GM21786 (cell line): ENCODE results near the gene TMEM231.
"Not testable (repeated sequence)": the region's sequence is repeated elsewhere in the genome, so short reads cannot be mapped to it uniquely, and the experiment has no call there.

ENCODE experiments used
- ATAC-seq: cut with Tn5 transposase; IDR thresholded peaks from one replicate; pipeline ENCODE4 v1.9.1; 2021; ENCODE audit not compliant: unreplicated experiment

Gene TMEM231

DNA sequence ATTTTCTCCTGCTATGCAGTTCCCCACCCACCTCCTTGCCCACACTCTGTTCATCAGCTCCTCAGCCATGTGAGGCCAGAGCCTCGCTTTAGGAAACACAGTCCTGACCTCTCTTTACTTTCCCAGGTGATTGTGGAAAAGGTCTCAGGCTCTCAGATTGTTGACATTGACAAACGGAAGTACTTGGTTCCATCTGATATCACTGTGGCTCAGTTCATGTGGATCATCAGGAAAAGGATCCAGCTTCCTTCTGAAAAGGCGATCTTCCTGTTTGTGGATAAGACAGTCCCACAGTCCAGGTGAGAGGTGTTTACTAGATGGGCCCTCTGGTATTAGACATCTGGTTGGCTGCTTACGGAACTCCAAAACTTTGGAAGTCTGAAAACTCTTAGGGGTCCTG, 11.9 kb upstream of the TMEM231 start:
- ATAC-seq, result no peak

DNA sequence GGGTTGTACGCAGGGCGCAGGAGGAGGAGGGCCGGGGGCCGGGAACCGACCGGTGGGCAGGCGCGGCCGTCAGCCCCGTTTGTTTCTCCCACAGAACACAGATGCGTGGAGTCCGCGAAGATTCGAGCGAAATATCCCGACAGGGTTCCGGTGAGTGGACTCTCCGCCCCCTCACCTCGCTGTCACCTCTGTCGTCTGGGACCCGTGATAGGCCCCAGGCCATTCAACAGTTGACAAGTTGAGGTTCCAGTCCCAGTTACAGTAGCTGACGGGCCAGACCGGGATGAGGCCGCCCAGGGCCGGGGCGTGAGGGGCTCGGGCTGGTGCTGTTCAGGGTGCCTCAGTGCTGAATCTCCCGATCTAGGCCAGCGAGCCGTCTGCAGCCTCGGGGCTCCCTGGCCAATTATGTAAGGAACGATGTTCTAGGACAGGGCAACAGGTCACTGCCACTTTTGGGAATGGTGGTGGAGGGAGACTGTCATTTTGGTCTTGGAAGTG, 10.8 kb upstream of the TMEM231 start:
- no peak for ATAC-seq

DNA sequence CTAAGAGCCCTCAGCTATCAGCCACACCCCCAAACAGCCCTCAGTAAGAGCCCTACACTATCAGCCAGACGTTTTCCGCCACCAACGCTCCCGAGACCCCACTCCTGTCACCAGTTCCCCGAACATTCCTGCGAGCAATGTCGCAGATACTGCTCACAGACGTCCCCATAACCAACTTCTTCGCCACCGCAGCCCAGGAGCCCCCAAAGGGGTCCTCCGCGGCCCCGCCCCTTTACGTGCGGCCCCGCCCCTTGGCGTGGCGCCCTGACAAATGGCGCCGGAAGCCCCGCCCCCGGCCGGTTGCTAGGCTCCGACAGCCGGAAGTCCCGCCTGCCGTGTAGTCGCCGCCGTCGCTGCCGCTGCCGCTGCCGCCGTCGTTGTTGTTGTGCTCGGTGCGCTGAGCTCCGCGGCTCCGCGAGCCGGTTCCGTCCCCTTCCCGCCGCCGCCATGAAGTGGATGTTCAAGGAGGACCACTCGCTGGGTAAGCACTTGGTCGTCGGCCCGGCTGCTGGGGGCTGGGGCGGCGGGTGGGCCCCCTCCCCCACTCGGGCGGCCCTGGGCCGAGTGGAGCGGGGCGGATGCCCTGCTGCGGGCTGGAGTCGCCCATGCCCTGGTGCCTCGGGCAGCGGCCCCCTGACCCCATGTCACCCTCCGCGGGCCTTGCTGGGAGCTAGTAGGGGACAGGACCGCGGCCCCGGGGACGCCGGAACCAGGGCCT, 10.1 kb upstream of the TMEM231 start, which contains the start of gene GABARAPL2:
GABARAPL2 (plus strand) TSS at position 340 of the 718 bp plus-strand sequence; CDS start at position 448, 108 bp downstream.
- ATAC-seq, result peak; percentile 58

DNA sequence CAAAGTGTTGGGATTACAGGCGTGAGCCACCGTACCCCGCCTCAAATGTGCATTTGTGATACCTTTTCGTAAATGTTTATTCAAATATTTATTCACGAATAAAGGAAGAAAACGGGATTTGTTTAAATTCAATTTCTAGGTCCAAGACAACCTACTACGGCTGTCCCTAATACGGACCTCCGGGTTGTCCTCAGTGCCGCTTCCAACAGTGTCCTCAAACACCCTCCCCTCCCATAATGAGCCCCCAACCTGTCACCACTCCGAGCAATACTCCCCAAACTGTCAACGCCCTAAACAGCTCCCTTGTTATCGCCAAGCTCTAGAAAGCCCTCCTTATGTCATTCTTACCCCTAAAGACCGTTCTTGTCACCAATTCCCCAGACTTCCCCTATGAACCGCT, 9.6 kb upstream of the TMEM231 start:
- ATAC-seq, result peak; percentile 2

DNA sequence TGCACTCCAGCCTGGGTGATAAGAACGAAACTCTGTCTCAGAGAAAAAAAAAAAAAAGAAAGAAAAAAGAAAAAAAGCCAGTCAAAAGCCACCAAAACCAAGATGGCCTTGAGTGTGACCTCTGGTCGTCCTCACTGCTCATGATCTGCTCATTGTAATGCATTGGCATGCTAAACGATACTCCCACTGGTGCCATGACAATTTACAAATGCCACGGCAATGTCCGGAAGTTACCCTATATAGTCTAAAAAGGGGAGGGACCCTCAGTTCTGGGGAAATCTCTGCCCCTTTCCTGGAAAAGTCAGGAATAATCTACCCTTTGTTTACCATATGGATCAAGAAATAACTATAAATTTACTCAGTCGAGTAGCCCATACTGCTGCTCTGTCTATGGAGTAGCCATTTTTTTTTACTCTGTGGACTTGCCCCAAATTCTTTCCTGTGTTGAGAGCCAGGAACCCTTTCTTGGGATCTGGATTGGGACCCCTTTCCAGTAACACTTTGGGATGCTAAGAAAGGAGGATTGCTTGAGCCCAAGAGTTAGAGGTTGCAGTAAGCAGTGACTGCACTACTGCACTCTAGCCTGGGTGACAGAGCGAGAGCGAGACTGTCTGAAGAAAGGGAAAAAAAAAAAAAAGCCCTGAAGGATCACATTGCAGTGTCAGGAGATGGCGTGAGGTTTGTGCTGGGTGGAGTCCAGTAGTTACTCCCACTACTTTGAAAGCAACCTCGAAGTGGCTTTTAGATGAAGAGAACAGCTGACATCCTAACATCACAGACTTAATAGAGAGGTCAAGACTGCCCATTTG, 3.7 kb upstream of the TMEM231 start:
- no peak for ATAC-seq

DNA sequence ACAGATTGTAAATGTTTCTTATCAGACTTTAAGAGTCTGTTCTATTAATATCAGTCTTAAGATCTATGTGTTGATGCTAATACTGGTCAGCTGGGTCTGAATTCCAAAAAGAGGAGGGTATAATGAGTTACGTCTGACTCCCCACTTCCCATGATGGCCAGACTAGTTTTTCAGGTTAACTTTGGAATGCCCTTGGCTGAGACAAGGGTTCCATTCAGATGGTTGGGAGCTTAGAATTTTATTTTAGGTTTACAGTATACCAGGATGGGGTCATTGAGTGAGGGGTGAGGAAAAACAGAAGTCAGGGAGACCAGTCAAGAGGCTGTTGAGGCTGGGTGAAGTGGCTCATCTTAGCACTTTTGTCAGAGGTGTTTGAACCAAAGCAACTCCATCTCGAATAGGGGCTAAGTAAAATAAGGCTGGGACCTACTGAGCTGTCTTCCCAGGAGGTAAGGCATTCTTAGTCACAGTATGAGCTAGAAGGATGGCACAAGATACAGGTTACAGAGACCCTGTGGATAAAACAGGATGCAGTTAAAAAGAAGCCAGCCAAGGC, 2.9 kb upstream of the TMEM231 start:
- ATAC-seq, result no peak

DNA sequence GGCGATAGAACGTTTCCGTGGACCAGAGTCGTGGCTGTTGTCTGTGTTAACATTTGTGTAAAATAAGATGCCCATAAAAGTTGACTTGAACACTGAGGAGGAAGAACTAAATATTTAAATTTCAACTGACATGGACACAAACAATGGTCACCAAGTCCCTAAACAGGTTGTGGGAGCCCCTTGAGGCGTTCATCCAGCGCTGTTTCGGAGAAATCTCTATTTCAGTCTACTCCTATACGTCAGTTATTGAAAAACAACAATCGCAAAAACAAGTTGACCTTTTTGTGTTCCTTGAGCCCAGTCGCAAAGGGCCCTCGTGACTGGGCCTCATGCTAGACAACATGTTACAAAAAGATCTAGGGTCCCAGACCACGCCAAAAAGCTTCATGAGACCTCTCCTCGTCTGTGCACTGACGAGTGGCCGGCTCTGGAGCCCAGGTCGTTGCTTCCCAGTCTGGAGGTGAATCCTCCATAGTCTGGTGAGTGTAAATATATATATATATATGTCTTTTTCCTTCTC, 439 bp upstream of the TMEM231 start:
- no peak for ATAC-seq

DNA sequence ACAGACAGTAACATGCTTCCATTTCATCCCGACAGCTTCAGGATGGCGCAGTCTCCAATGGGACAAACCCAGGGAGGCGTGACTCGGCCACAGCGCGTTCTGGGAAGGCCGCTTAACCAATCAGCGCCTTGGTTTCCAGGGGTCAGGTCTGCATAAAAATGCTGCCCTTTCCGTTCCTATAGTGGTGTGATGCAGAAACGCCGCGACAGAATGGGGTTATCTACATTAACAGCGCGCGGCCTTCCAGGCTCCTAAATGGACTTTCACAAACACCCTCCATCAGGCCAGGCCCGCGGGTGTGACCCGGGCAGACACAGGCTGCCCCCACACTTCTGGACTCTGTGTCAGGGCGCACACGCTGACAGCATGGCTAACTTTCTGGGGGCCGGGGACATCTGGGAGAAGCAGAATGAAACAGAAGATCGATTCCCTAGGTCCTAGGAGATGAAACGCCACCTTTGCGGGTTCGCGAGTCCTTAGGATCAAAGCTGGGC, 792 bp downstream of the TMEM231 start:
- ATAC-seq, result no peak

DNA sequence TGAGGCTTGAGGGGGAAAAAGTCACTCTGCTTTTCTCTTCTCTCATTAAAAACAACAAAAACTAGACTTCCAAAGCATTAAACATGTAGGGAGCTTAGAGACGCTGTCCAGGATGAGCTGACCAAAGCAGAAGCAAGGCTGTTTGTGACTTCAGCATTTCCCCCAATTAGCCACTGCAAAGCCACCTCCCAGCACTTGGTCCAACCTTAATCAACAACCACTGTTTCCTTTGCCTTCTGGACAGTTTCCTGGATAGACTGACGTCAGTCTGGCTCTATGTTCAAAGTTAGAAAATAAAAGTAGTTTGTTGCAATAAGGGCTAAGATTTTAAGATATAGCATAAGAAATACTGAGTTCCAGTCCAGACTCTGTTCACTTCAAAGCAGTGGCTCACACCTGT, 3.1 kb downstream of the TMEM231 start:
- ATAC-seq, result no peak

DNA sequence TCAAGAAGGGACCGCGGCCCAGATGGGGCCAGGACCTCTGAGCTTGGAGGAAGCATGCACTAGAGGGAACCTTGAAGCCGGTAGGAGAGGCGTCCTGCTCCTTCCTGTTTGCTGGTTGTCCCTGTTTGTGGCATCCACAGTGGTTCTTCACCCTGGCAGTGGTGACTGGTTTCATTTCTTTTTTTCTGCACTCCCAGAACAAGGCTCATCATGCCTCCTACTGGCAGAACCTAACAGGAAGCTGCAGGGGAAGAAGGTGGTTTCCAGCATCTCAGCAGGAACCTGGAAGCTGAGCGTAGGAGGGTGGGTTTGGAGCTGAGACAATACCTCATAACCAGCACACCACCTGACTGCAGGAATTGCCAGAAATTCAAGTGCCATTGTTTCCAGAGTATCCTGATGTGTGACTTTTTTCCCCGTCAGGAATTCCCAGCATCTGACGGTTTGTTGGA, 5.8 kb downstream of the TMEM231 start:
- peak; percentile 82 for ATAC-seq

DNA sequence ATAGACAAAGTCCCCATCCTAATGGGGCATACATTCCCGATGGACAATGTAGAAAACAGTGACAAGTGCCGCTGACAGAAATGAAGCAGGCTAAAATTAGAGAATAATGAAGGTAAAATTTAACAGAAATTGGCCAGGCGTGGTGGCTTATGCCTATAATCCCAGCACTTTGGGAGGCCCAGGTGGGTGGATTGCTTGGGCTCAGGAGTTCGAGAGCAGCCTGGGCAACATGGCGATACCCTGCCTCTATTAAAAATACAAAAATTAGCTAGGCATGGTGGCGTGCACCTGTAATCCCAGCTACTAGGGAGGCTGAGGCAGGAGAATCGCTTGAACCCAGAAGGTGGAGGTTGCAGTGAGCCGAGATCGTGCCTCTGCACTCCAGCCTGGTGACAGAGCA, 7.6 kb downstream of the TMEM231 start:
- not testable (repeated sequence) for ATAC-seq

DNA sequence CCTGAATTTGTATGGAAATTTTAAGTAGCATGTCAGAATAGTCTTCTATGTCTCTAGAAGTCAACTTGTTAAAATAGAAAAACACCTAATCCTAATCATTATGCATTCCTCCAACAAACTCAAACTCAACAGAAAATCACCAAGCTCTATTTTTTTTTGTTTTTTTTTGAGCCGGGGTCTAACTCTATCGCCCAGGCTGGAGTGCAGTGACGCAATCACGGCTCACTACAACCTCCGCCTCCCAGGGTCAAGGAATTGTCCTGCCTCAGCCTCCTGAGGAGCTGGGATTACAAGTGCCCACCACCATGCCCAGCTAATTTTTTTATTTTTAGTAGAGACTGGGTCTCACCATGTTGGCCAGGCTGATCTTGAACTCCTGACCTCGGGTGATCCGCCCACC, 9.8 kb downstream of the TMEM231 start:
- ATAC-seq, result no peak

DNA sequence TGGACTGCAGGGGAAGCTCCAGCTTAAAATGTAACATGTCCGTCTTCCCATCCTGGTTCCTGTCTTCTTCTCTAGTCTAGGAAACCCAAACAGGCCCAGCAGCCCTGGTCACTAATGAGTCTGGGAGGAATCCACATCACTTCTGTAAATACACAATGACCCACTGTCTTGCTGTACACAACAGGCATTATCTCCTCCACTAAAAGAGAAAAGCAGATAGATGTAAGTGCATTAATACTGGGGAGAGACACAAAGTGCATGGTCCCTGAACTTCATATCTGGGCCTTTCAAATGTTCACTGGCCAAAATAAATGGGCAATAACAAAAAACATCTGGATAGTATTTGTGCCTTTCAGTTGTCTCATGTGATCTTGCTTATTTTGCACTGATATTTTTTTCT, 10.2 kb downstream of the TMEM231 start:
- not testable (repeated sequence) for ATAC-seq

DNA sequence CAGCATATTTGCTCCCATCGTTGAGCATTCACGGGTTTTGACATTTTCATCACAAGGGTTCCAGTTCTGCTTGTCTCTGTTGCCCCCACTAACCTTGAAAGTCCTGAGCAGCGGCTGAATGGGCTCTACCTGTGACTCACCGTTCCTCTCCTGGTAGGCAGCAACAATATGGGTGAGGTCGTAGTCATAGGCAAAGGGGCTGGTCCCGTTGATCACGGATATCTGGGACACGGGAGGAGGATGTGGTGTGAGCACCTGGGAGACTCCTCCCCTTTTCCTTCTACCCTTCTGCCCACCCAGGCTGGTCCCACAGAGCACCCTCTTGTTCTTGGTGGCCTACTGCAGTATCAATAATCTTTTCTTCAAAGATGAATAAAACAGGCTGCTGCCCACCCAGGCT, 13.6 kb downstream of the TMEM231 start:
- not testable (repeated sequence) for ATAC-seq

DNA sequence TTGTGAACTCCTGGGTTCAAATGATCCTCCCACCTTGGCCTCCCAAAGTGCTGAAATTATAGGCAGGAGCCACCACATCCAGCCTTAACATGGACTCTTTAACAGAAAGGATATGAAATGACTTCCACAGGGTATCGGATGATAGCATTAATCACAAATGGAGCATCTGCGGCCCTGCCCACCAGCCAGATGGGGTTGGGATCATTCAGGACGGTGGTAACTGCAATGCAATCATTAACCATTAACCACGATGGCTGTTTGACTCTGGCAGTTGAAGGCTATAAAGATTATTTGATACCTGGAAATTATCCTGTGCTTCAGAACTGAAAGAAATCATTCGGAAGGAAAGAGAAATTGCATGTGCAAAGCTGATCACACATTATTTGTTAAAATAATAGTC, 14.8 kb downstream of the TMEM231 start:
- ATAC-seq, result no peak

DNA sequence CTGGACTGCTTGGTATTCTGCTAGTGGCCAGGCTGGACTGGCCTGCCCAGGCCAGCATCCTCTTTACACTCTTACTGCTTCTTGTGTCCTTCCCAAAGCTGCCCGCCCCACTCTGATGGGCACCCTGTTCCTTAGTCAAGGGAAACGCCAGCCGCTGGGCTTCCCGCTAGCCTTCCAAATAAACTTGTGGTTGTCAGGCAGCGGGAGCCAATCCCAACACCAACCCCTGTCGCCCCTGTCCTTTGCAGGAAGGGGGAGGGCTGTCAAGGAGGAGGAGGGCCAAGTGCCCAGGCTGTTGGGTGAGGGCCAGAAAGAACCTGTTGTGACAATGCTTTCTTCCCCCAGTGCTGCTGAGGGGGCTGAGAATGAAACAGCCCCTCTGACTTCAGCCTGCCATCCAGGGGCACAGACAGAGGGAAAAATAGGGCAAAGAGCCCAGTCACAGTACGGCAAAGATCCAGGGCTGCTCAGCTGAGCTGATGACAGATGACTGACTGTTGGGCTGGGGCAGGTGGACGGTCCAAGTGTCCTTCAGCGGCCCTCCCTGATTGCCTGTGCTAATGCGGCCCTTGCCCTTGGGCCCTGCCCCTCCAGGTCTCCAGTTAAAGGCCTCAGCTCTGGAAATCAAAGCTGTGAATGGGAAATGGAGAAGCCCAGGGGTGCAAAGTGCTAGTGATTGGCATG, 17.0 kb downstream of the TMEM231 start:
- not testable (repeated sequence) for ATAC-seq

DNA sequence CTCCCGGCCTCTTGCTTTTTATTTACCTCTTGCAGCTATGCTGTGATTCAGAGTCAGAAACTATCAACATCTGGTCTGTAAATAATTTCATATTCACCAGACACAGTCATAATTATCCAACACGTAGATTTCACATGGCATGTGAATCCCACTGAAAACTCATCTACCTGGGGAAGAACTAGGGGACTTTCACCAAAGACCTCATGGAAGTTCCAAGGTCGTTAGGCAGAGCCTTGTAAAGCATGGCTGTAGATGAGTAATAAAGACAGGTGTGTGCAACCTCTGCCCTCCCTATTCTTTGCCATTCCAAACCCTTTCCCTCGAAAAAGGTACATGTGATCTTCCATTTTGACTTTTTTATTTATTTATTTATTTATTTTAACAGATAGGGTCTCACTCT, 18.3 kb downstream of the TMEM231 start:
- ATAC-seq, result no peak

DNA sequence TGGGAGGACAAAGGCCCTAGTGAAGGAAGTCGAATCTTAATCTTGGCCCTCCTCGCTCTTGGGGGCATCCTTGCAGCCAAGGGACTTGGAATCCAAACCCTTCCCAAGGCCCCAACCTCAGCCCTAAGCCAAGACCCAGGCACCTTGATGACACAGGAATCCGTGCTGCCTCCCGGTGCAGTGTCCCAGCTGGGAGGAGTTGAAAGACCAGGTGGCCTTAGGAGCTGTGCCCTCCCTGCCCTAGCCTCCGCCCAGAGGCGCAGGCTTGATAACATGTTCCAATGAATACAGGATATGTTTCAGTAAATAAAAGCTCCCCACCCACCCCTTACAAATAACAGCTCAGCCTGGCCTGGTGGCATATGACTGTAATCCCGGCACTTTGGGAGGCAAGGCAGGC, 20.2 kb downstream of the TMEM231 start, which contains the start of gene CHST5:
CHST5 (minus strand) TSS at position 208 of the 400 bp plus-strand sequence. CDS start 5,724 bp downstream, outside the sequence.
- ATAC-seq, result no peak

DNA sequence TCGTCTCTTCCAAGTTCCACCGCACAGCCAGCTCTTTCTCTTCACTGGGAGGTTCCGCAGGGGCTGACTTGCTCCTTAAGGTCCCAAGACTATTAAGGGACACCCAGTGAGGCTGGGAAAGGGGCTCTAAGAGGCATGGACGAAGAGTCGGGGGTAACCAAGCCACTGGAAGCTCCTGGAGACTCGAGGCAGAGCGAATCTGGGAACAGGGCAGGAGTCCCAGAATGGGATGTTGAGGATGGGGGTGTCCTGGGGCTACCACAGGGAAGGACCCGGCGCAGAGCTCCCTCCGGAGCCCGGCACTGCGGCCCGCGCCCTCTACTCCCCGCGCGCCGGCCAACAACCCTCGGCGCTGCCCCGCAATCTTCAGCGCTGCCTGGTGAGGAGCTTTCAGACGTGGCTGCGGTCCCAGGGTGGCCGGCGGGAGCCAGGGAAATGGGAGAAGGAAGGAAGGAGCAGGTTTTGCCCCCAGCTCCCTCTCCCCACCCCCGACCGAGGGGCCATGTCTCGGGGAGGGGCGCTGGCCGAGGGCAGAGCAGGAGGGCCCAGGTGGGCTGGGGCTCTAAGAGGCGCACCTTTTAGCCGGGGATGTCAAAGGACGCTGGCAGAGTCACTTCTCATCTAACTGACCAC, 20.7 kb downstream of the TMEM231 start:
- ATAC-seq, result no peak

DNA sequence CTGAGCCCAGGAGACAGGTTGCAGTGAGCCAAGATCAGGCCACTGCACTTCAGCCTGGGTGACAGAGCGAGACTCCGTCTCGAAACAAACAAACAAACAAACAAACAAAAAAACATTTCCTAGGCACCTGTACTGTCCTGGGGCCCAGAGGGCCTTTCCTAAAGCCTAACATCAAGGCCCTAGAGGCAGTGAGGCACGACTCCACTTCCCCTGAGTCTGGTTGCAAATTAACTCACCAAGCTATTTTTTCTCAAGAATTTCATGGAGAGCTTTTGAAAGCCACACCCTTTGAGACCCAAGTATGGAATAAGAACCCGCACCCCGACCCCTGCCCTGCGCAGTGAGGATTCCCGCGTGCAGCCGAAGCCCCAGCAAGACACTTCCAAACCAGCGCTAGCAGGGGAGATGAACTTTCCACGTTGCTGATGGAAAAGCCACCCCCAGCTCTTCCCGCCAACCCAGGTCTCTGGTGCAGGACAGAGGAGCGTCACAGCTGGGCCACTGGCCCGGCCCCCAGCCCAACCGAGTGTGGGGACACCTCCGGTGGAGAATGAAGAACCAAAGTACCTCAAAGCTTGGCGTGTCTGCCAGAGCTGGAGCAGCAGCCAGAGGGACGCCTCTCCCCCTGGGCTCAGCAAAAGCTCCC, 21.4 kb downstream of the TMEM231 start:
- no peak for ATAC-seq
